GM21360 (cell line): ENCODE results near the gene WTIP.

Experiments
- ATAC-seq: cut with Tn5 transposase; IDR thresholded peaks from one replicate; pipeline ENCODE4 v1.9.1; 2021; ENCODE audit warnings: mild to moderate bottlenecking, moderate library complexity; ENCODE audit not compliant: unreplicated experiment

WTIP gene

DNA sequence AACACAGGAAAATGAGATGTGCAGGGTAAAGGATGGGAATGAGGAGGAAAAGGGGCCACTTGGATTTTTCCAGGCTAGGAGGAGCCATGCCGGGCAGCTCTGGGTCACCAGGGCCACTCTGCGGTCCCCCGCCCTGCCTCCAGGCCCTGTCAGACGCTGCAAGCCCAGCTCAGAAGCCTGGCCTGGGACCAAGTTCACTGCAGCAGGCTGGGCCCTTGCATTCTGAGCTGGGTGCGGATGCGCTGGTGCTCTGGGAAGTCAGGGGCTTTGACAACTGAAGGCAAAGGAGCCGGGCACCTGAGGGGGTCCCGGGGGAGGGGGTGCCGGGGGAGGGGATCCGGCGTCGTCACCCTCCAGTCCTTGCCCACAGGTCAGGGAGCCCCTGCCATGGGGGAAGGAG lies 77.5 kb downstream of the WTIP start:
- ATAC-seq = no peak

DNA sequence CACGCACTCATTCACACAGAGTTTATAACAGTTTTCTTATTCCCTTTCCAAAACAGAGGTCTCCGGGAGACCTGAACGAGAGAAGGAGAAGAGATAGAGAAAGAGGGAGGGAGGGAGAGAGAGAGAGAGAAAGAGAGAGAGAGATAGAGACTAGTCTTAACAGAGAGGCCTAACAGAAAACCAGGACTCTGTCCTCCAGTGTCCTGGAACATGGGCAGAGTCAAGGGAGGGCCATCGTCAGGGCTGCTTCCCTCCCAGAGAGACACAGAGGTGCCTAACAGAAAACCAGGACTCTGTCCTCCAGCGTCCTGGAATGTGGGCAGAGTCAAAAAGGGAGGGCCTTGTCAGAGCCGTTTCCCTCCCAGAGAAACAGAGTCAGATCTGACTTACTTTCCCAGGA lies 78.7 kb downstream of the WTIP start:
- no peak for ATAC-seq
